AG20443 (cell line): ENCODE measurements around the gene AP3D1.
A peak's percentile ranks its signal among the peaks of the same experiment; 100 is the strongest.
"Not testable (repeated sequence)": the region's sequence is repeated elsewhere in the genome, so short reads cannot be mapped to it uniquely, and the experiment has no call there.

ENCODE experiments used
- DNase-seq: peaks from one replicate; pipeline ENCODE4 v3.0.0; 2012; ENCODE audit warnings: low spot score, mixed read lengths

AP3D1 gene

GRCh38 chr19:2151339-2152229, at the start of gene AP3D1:
Gene AP3D1 (minus strand): TSS chr19:2151566. CDS start chr19:2151334, 232 bp downstream.
- peak; percentile 99 for DNase-seq

- DNase-seq = not testable (repeated sequence)
These were observed 49.4 kb upstream of the AP3D1 start for GRCh38 chr19:2200624-2201294.

GRCh38 chr19:2199861-2200623, 48.7 kb upstream of the AP3D1 start:
- no peak for DNase-seq

- DNase-seq = peak; percentile 29
These were observed 47.8 kb upstream of the AP3D1 start for GRCh38 chr19:2199215-2199614.

GRCh38 chr19:2198317-2198716, 47.0 kb upstream of the AP3D1 start:
- no peak for DNase-seq

GRCh38 chr19:2197270-2197669, 45.9 kb upstream of the AP3D1 start:
- no peak for DNase-seq

GRCh38 chr19:2195914-2196313, 44.5 kb upstream of the AP3D1 start:
- DNase-seq = no peak

- no peak for DNase-seq
These were observed 44.0 kb upstream of the AP3D1 start for GRCh38 chr19:2195361-2195760.

- no peak for DNase-seq
These were observed 43.2 kb upstream of the AP3D1 start for GRCh38 chr19:2194513-2195078.

GRCh38 chr19:2193807-2194206, 42.4 kb upstream of the AP3D1 start:
- DNase-seq = no peak

- DNase-seq = no peak
These were observed 41.5 kb upstream of the AP3D1 start for GRCh38 chr19:2192862-2193261.

- no peak for DNase-seq
These were observed 40.3 kb upstream of the AP3D1 start for GRCh38 chr19:2191456-2192310.

- no peak for DNase-seq
These were observed 39.6 kb upstream of the AP3D1 start for GRCh38 chr19:2190848-2191455.

GRCh38 chr19:2189880-2190279, 38.5 kb upstream of the AP3D1 start:
- no peak for DNase-seq

- peak; percentile 33 for DNase-seq
These were observed 37.5 kb upstream of the AP3D1 start for GRCh38 chr19:2188708-2189385.

- DNase-seq = no peak
These were observed 35.8 kb upstream of the AP3D1 start for GRCh38 chr19:2187159-2187558.

GRCh38 chr19:2186071-2186846, 34.9 kb upstream of the AP3D1 start:
- peak; percentile 98 for DNase-seq

GRCh38 chr19:2185734-2186070, 34.3 kb upstream of the AP3D1 start:
- DNase-seq = no peak

- no peak for DNase-seq
These were observed 33.1 kb upstream of the AP3D1 start for GRCh38 chr19:2184422-2184975.
